ENCODE measurements around the gene ANTXR1. TPM values are rescaled to one million over a fixed set of nuclear protein-coding genes. Genes with fewer than 3 reads are reported as not detected.

ANTXR1 gene
- total RNA-seq, 6 donors from 2014 or later, result 11.5 to 76.4 (median 31.4) TPM

DNA sequence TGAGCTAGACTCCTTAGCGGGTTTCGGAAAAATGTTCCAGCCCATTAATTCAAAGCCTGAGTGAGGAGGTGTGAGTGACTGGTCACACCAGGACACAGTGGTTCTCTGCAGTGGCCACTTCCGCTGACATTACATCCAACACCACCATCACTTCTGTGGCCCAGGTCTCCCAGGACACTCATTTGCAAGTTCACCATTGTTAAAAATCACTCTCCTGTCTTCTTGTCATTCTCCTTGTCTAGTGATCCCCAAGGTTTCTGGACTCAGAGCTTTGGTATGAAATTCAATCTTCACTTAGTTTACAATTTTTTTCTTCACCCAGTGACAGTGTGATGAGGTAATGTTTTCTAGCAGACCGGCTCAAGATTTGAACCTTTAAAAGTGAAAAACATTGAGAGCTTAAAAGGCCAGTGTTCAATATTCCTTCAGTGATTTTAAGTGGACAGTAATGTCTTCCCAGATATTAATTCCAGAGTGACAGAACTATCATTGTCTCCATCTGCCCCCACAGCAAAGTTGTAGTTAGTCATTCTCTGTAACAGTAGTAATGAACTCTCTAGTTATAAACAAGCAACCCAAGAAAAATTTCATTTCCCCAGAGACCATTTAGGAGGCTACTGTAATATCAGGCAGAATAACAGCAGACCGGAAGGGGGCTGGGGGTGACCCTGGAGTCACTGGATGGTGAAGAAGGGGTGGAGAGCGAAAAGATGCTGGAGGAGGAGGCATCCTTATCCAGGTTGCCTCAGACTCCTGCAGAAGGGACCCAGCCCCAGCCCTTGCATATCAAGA lies 209.2 kb downstream of the ANTXR1 start:
- H3K36me3 ChIP-seq, result no peaks in the 10 kb centered on the region
- H3K27me3 ChIP-seq, result no peaks in the 10 kb centered on the region
- no peak for DNase-seq
- H3K4me1 ChIP-seq, result peaks cover 0 to 11% (median 7%) of the 10 kb centered on the region in 4 donors
- ATAC-seq (ENCODE audit: low FRiP score in 2 of 2), result peak in 1 of 2 donors; percentile 42
- TF ChIP-seq EP300 (IDR thresholded peaks at IDR 0.05) (no peak), POLR2AphosphoS5 (IDR thresholded peaks at IDR 0.05) (no peak), POLR2A (IDR thresholded peaks at IDR 0.05) (no peak)
- TF ChIP-seq, protein P1, sequence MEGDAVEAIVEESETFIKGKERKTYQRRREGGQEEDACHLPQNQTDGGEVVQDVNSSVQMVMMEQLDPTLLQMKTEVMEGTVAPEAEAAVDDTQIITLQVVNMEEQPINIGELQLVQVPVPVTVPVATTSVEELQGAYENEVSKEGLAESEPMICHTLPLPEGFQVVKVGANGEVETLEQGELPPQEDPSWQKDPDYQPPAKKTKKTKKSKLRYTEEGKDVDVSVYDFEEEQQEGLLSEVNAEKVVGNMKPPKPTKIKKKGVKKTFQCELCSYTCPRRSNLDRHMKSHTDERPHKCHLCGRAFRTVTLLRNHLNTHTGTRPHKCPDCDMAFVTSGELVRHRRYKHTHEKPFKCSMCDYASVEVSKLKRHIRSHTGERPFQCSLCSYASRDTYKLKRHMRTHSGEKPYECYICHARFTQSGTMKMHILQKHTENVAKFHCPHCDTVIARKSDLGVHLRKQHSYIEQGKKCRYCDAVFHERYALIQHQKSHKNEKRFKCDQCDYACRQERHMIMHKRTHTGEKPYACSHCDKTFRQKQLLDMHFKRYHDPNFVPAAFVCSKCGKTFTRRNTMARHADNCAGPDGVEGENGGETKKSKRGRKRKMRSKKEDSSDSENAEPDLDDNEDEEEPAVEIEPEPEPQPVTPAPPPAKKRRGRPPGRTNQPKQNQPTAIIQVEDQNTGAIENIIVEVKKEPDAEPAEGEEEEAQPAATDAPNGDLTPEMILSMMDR (IDR thresholded peaks at IDR 0.05), result no peak
- no peaks in the 10 kb centered on the region for H3K9me3 ChIP-seq
- H3K4me3 ChIP-seq, result no peak overlapping the region
- 75 to 80% methylated on average over 6 of the region's 6 CpGs for WGBS, 2 donors
- H3K27ac ChIP-seq, result peak overlapping the region in 2 of 4 donors; percentile 36 to 39

DNA sequence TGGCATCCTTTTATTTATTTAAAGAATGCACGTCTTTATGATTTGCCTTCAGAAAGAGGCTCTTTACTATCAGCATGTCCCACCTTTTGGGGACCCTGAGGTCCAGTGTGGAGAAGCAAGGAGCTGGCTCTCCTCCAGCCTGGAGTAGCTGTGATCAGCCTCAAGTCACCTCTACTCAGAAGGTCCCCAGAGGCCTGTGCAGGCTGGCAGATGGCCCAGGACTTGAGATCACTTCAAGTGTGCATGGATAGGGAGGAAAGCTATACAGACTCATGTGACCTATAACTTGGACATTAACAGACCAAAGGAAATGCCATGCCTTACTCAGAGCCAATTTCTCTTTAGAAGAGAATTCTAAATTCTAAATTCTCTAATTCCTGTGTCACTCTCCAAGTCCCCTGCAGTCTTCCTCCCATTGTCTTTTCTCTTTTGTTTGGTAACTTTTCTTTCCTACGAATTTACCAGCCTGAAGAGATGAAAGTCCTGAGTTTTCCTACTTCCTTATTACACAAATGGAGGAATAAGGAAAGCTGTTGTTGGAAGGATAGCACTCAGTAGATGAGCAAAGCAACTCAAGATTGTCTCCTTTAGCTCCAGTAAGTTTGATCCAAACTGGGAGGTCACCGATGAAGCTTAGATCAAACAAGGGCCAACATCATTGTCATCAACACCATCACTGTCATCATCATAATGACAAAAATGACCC lies 210.1 kb downstream of the ANTXR1 start:
- TF ChIP-seq, protein P1 (IDR thresholded peaks at IDR 0.05), result no peak
- TF ChIP-seq POLR2A (IDR thresholded peaks at IDR 0.05), result no peak
- TF ChIP-seq EP300 (IDR thresholded peaks at IDR 0.05), result no peak
- no peak for TF ChIP-seq POLR2AphosphoS5 (IDR thresholded peaks at IDR 0.05)
- no peak overlapping the region for H3K27ac ChIP-seq
- peaks cover 0 to 10% (median 5%) of the 10 kb centered on the region in 4 donors for H3K4me1 ChIP-seq
- ATAC-seq (ENCODE audit: low FRiP score in 2 of 2) (no peak), DNase-seq (peak in 1 of 2 donors; percentile 44)
- no peaks in the 10 kb centered on the region for H3K36me3 ChIP-seq
- no peaks in the 10 kb centered on the region for H3K9me3 ChIP-seq
- H3K27me3 ChIP-seq, result no peaks in the 10 kb centered on the region
- 58% methylated on average over 3 of the region's 3 CpGs for WGBS, 2 donors
- H3K4me3 ChIP-seq, result no peak overlapping the region

DNA sequence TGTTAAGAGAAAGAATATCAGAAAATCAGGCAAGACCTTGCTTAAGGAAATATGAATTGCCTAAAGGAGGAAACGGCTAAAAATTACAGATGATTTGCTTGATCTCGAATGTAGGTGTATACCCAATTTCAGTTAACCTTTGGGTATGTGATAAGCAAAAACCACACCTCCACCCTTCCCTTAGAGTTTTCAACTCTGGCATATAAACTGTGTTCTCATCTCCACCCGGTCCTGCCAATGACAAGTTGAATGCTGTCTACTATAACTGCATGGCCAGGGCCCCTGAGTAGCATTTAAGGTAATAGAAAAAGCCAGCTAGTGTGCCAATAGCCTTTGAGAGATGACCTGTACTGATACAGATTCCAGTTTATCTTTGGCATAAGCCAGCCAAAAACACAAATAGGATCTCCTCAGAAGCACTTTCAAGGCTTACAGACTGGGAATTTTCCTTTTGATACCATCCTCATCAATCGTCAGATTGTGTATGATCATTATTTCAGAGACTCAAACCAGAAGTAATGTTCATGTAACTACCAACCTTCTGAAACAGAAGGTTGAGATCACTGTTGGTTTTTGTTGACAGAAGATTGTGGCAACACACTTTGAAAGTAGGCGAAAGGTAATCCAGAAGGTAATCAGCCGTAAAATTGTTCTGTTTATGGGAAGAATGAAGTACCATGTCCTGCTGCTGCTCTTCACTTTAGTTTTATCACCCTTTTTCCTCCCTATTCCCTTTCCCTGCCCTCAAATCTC lies 211.0 kb downstream of the ANTXR1 start:
- DNase-seq (no peak), ATAC-seq (ENCODE audit: low FRiP score in 2 of 2) (no peak)
- Histone ChIP-seq H3K9me3 (no peaks in the 10 kb centered on the region), H3K27ac (no peak overlapping the region), H3K36me3 (no peaks in the 10 kb centered on the region), H3K27me3 (no peaks in the 10 kb centered on the region), H3K4me1 (peaks cover 0 to 10% (median 5%) of the 10 kb centered on the region in 4 donors), H3K4me3 (no peak overlapping the region)
- TF ChIP-seq POLR2A (IDR thresholded peaks at IDR 0.05) (no peak), POLR2AphosphoS5 (IDR thresholded peaks at IDR 0.05) (no peak), EP300 (IDR thresholded peaks at IDR 0.05) (no peak)
- TF ChIP-seq, protein P1 (IDR thresholded peaks at IDR 0.05), result no peak
- 94 to 96% methylated on average over 6 of the region's 6 CpGs for WGBS, 2 donors

DNA sequence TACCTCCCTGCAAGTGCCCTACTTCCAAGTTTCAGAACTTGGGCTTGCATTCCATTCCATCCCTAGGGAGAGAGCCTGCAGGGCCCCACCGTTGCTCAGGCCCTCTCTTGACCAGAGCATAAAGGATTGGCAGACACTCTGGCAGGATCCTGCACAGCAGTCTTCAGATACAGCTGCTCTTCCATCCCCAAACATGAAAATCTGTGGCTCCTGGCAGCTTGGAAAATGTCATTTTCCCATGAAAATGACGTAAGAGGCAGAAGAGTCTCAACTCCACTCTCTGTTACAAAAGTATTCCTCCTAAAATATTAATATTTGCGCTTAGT lies 211.5 kb downstream of the ANTXR1 start:
- WGBS, 2 donors, result 56 to 67% methylated on average over 3 of the region's 3 CpGs
- DNase-seq, result no peak
- H3K36me3 ChIP-seq, result no peaks in the 10 kb centered on the region
- no peaks in the 10 kb centered on the region for H3K9me3 ChIP-seq
- ATAC-seq (ENCODE audit: low FRiP score in 2 of 2), result no peak
- peaks cover 0 to 10% (median 5%) of the 10 kb centered on the region in 4 donors for H3K4me1 ChIP-seq
- no peaks in the 10 kb centered on the region for H3K27me3 ChIP-seq
- no peak overlapping the region for H3K27ac ChIP-seq
- TF ChIP-seq, protein P1 (IDR thresholded peaks at IDR 0.05), result no peak
- TF ChIP-seq POLR2A (IDR thresholded peaks at IDR 0.05) (no peak), EP300 (IDR thresholded peaks at IDR 0.05) (no peak), POLR2AphosphoS5 (IDR thresholded peaks at IDR 0.05) (no peak)
- no peak overlapping the region for H3K4me3 ChIP-seq
